NCI-H526 treated with DMSO at 0.1 percent for 48 hours (cell line): Measurements from ENCODE around the gene TYR.
"Not testable (repeated sequence)": the region's sequence is repeated elsewhere in the genome, so short reads cannot be mapped to it uniquely, and the experiment has no call there.

ENCODE experiments used
- DNase-seq: peaks from one replicate; lab custom pipeline; 2025; lab: John Stamatoyannopoulos, UW

TYR gene

DNA sequence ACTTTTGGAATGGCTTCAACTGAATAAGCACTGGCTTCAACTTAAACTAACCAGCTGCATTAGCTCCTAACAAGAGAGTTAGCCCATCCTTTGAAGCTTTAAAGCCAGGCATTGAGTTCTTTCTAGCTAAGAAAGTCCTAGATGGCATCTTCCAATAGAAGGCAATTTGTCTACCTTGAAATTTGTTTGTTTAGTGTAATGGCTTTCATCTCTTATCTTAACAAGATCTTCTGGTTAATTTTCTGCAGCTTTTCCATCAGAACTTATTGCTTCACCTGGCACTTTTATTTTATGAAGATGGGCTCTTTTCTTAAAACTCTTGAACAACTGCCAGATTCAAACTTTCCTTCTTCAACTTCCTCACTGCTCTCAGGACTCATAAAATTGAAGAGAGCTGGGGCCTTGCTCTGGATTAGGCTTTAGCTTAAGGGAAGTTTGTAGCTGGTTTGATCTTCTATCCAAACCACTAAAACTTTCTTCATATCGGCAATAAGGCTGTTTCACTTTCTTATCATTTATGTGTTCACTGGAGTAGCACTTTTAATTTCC, 94.9 kb downstream of the TYR start:
- DNase-seq = not testable (repeated sequence)

DNA sequence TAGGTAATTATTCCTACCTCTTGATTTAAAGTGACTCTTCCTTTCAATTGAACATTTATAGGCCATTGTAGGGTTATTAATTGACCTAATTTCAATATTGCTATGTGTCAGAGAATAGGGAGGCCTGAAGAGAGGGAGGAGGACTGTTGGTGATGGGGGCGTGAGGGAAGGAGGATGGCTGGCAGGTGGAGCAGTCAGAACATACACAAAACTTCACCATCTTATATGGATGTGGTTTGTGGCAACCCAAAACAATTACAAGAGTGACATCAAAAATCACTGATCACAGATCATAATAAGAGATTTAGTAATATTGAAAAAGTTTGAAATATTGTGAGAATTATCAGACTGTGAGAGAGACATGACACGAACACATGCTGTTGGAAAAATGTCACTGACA, 95.5 kb downstream of the TYR start:
- DNase-seq = not testable (repeated sequence)

DNA sequence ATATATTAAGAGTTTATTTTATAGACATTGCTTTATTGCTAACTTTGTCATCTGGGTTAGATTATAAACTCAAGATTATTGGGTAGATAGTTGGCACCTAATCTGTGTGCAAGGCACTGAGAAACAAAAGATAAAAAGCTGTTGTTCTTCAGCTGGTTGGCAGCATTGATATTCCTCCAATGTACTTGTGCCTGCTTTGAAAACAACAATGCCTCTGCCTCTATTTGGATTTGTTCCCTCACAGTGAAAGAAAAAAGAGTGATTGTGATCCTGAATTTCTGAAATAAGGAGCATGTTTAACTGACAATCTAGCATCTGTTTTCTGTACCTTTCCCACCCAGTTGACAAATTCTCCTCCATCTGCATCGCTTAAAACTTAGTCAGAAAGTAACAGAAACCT, 98.3 kb downstream of the TYR start:
- DNase-seq = no peak

DNA sequence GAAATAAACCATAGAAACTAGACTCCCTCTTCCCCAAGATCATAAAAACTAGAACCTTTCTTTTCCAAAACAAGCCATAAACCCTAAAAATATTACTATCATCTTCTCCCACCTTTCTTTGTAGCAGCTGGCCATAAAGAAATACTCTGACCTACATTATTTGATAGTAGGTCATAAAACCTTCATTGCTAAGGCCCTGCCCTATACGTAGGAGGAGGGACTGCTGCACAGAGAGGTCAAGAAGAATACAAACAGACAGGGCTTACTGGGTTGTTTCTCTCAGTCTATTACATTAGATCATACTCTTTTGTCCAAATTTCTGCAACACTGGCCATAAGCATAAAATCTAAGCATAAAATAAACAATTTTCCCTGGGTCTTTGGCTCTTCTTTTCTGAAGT, 101.5 kb downstream of the TYR start:
- DNase-seq = no peak

DNA sequence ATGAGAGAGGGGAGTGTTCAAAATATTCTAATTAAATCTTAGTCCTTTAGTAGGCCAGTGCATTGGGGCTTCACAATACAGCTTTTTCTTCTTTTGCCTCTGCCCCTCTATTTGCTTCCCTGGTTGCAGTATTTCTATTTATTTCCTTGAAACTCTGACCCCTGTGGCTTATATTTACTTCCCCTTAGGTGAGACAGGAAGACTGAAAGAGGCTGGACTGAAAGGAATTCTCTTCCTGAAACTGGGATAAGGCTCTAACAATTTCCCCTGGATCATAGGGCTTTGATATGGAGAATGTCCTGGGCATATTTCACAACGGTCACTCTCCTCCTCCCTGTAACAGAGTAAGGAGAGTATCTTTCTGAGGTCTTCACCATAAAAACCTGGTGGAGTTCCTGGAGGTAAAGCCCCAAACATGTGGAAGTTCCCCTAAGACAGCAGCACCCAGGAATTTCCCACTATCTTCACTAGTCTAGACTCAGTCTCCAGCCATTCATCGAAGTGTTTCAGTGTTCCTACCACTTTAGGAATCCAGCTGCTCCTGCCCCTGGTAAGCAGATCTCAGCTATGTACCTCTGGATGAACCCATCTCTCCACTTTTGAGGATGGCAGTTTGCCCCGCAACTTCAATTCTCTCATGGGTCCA, 103.5 kb downstream of the TYR start:
- DNase-seq = not testable (repeated sequence)

DNA sequence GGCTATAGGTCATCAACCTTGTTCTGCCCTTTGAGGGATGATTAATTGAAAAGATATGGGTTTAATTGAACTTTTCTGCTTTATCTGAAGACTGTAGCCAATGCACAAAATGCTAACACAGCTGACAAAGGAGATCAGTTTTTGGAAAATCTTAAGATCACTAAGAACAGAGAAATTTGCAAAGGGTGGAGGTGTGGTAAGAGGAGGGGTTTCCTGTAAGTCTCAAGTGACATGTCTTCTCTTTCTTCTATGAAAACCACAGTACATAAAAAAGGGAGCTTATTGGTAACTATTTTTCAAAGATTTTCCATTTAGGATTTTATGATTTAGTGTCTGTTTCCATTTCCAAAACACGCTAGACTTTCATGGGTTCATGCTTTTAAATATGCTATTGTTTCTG, 108.9 kb downstream of the TYR start:
- DNase-seq = not testable (repeated sequence)

DNA sequence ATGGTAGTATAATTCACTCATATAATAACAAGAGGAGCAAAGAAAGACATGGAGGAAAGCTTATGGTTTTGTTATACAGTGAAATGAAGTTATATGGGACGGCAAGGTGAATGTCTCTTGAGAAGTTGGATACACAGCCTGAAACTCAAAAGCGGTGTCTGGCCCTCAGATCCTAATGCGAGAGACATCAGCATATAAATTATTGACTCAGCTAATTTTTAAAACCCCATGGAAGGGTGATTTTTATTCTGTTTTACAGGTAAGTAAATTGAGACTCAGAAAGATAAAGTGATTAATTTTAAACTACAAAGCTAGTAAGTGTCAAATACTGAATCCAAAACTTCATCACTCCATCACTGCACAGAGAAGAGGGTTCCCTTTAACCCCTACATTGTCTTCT, 110.3 kb downstream of the TYR start:
- not testable (repeated sequence) for DNase-seq

DNA sequence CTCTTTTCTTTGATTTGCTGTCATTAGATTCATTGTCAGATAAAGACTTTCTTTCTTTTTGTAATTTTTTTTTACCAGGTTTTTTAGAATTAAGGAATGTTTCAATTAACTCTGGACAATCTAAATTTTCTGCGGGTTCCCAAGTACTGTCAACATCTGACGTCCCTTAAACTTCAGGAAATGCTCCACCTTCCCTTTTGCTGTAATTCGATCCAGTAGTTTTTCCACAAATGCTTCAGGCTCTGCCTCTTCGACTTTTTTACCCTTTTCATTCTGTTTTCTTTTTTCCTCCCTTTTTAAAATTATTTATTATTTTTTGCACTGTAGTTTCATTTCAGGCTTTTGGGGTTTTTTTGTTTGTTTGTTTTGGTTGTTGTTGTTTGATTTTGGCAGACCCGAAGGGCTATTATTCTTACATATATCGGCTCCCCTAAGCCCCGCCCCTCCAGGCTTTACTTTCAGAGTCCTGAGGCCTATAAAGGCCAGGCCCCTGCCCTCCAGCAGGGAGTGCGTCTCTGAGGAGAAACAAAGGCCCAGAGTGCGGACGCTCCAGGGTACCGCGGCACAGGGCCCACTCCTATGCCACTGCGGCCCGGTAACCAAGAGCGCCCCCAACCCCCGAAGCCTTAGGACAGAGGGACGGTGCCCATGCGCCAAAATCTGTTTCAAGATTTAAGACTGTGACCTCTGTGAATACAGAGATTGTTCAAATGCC, 116.4 kb downstream of the TYR start:
- no peak for DNase-seq

DNA sequence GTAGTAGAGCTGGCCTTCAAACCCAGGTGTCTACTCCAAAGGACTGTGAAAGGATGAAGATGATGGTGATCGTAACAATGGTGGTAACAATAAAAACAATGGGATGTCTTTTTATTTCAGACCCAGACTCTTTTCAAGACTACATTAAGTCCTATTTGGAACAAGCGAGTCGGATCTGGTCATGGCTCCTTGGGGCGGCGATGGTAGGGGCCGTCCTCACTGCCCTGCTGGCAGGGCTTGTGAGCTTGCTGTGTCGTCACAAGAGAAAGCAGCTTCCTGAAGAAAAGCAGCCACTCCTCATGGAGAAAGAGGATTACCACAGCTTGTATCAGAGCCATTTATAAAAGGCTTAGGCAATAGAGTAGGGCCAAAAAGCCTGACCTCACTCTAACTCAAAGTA, 117.3 kb downstream of the TYR start:
- DNase-seq = not testable (repeated sequence)

DNA sequence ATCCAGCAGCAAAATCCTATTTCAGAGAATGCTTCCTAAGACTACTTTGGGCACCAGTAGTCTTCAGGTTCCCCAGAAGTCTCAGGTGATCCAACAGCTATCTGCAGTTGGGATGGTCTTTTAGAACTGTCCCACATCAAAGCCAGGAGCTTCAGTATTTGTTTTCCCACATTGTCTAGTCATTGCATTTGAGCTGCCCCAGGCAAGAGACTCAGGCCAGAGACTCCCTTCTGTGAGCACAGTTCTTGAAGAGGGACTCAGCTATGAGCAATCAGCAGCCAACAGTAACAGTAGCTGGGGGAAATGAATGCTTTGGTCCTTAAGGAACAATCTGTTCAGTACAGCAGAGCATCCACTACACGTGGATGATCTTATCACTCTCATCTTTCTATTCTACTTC, 125.4 kb downstream of the TYR start:
- DNase-seq = not testable (repeated sequence)

DNA sequence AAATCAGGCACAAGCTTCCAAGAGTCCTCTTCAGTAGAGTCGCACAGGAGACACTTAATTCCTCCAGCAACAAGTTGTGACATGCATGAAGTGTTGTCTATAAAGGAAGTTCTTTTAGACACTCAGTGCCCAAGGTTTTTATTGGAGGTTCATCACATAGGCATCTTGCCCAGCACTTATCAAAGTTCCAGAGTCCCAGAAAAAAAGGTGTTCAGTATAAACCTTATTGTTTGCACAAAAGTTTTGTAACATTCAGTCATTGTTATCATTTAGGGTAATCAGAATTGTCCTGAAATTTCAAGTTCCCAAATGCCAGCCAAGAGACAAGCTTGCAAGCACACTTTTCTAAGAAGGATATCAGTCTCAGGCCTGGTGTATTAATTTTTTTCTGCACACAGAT, 130.6 kb downstream of the TYR start:
- DNase-seq = not testable (repeated sequence)

DNA sequence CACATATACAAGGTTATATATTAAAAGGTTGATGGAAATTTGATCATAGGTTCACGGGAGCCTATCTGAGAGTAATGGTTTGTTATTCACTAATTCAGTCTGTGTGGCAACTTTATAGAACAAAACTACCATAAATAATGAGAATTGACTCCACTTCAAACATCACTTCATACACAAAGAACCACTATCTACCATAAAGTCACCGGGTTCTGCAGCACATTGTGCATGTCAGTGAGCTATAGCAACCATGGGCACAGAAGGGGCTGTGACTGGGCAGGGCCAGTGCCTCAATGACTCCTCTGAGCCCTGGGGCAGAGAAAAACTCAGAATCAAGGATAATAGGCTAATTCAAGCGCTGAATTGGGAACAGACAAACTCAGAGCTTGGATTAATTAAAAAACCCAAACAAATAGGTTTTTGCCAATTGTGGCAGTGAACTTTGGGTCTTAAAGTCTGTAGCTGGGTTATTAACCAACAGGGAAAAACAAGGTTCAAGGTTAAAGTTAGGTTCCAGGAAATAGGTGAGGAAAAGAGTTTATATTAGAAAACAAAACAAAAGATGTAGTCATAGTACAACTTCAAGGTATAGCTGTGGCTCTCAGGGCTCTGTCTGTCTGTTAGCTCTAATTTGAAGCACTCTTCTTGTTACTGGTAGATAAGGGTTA, 131.8 kb downstream of the TYR start:
- not testable (repeated sequence) for DNase-seq

DNA sequence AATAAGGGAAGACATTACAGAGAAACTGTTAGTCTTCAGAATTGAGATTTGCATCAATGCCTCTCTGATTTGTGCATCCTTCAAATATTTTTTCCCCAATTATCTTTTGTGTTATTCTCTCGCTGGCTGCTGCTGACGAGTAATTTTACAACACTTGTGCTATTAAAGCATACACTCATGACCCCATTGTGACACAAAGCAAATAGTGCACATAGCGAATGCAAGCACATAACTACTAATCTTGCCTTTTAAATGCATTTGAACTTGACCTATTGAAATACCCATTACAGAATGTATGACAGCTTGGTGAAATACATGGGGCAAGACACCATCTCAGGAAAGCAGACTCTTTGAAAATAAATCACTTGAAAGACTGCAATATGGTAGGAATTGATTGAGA, 132.9 kb downstream of the TYR start:
- DNase-seq = not testable (repeated sequence)

DNA sequence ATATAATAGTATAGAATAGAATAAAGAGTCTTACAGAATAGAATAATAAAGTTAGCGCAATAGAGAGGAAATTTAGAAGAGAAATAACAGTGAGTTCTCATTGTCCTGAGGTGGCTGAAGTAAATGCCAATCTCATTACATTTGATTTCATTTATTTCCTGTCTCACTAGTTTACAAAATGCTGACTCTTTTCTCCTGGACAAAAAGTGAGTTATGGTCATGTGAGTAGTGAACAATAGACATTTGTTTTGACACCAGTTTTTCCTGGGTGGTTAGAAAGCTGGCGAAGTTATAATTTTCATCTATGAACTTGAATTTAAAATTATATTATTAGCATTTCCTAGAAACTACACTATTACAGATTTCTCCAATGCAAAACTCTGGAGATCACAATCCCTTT, 143.7 kb downstream of the TYR start:
- no peak for DNase-seq

DNA sequence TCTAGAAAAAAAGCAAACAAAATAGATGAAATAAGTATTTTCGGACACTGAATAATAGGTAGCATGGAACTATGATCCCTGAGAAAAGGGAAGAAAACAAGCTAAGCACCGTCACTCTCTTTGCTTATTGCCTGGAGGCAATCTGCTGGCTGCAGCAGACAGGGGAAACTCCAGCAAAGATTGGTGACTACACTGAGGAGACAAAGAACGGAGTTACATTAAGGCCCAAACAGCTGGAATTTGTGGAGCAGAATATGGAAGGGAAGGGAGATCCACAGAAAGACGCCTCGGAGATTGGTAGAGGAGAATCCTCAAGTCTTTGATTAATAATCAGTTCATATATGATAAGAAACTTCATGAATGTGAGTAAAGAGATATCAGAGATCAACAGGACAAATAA, 150.2 kb downstream of the TYR start:
- DNase-seq = no peak

DNA sequence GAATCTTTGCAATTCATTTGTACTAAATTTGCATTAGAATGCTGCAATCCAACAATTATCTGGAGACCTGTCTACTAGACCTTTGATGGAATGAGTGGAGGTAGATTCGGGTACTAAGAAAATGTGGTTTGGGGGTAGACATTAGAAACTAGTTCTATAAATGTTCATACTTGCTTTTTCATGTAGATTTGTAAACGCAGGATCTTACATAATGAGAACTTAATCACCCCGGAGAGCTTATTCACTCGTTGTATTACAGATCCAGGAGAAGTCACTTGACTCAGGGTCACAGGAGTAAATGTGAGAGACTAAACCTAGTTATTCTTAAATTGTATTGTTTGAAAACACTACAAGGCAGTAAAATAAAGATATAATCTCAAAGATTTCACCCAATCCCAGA, 154.3 kb downstream of the TYR start:
- not testable (repeated sequence) for DNase-seq

DNA sequence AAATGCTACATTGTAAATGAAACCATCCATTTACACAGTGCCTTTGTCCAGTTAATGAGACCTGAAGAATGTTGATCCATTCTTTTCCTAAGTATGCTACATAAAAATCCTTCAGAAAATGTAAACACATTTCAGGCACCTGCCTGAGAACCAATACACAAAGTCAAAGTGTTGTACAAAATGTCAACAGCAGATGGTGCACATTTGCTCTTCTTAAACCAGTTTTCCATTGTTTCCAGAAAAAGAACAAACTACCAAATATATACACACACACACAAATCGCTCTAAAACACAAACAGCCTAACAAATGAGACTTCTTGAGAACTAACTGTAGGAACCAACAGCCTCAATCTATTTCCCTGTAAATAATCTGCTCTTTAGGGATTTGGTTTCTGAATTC, 156.0 kb downstream of the TYR start:
- not testable (repeated sequence) for DNase-seq

DNA sequence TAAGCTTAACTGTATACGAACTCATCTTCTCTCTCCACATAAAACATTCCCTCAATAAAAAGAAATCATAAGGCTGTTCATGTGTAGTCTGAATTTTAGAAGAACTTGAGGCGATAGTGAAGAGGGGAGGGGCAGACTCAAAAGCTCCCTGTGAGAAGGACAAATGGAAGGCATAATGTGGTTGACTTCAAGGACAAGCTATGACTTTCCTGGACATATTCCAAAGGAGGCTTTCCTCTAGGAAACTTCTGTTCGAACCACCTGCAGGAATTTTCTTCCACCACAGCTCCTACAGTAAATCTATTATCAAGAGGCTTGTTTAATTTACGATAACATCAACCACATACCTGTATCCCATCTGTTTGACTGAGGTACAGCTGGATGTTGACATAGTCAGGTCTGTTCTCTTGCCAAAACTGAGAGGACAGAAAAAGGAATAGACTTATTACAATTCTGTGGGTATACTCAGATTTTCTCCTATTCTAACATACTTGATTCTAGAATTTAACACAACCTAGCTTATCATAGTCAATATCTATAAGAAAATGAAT, 159.5 kb downstream of the TYR start:
- not testable (repeated sequence) for DNase-seq

DNA sequence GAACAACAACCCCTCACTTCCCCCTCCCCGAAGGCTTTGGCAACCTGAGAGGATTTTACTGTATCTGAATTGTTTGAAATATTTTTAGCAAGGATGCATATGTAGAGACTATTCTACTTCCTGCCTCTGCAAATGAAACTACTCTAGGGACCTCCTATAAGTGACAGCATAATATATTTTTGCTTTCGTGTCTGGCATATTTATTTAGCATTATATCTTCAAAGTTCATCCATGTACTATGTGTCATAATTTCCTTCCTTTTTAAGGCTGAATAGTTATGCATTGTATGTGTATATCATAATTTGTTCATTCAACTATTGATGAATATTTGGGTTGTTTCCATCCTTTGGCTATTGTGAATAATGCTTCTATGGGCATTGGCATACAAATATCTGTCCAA, 160.4 kb downstream of the TYR start:
- DNase-seq = not testable (repeated sequence)

DNA sequence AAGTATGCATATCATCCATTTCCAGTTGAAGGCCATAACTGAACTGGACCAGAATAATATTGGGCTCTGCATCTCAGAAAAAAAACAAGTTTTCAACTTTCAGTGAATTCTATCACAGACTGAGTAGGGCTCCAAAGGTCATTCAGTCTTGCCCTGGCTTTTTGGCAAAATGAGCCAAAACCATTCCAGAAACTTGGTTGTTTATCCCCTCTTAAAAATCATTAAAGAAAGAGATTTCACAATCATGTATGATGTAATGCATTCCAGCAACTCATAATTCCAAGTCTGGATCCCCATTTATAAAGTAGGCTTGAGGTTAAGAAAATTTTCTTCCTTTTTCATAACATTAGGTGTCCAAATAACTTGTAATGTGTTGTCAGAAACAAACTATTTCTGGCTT, 162.8 kb downstream of the TYR start:
- DNase-seq = not testable (repeated sequence)

DNA sequence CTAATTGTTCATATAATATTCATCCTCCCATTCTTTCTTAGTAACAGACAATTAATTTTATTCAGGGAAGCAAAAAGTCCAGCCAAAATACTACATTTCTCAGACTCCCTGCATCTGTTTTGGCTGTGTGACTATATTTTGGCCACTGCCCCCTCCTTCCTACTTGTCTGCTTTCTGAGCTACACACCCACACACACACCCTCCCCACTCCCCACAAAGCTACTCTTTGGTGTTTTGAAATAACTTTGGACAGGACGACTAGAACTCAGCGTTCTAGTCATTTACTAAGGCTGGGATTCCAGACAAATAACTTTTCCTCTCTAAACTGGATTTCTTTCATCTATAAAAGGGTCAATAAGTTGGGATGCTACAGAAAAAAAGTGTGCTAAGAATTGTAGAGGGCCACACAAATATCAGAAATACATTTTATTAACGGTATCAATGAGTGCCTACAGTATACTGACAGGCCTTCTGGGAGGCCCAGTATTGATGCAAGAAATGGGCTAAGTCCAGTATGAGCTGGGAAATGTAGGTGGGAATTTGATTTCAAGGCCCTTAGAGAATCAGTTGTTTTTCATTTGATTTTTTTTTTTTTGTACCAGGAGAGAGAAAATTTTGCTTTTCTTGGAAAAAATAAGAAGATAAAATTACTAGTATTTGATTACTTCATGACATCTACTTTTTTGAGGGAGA, 165.4 kb downstream of the TYR start:
- not testable (repeated sequence) for DNase-seq
